NOMO-1 treated with dmso at 0.1 percent for 144 hours (cell line): ENCODE measurements around the gene LHFPL5.

Experiments
- DNase-seq: peaks from one replicate; lab custom pipeline; 2025; ENCODE audit not compliant: unreplicated experiment; lab: John Stamatoyannopoulos, UW

LHFPL5 gene

DNA sequence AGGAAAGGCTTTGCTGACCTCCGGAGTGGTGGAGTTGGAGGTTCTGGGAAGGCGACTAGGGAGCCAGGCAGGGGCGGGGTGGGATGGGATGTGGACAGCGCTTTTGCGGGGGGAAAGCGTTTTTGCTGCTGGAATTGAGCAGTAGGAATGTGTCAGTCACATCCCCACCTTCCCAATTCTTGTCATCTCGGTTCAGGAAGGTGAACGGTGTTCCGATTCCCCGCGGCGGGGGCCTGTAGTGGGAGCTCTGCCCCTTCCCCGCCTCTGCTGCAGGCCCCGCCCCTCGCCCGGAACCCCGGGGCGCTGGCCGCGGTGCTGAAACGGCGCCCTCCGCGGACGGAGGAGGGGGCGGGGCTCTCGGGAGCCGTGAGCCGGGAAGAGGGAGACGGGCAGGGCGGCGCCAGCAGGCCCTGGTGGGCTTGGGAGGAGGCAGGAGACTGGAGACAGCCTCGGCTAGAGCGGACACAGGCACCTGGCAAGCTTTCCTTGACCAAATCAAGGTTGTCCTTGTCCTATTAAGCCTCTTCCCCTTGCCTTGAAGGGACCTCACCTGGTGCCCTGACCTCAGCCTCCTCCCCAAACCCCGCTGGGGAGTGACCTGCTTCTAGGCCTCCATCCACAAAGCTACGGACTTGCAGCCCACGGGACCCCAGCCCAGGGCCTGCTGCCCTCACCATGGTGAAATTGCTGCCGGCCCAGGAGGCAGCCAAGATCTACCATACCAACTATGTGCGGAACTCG is at the start of gene LHFPL5:
LHFPL5 (plus strand) TSS at position 357 of the 741 bp plus-strand sequence; CDS start at position 676, 319 bp downstream.
- DNase-seq: no peak

DNA sequence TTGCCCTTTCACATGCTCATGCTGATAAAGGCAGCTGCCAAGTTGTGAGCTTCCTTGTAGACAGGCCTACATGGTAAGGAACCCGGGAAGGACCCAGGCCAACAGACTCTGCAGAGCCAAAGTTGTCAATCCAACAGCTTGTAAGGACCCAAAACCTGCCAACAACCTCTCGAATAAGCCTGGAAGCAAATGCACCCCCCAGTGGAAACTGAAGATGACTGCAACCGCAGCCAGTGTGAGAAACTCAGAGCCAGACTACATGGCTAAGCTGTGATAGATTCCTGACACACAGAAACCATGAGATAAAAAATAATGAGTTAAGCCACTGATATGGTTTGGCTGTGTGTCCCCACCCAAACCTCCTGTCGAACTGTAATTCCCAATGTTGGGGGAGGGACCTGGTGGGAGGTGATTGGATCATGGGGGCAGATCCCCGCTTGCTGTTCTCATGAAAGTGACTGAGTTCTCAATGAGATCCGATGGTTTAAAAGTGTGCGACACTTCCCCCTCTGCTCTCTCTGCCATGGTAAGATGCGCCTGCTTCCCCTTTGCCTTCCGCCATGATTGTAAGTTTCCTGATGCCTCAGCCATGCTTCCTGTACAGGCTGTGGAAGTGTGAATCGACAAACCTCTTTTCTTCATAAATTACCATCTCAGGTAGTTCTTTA is 47.6 kb upstream of the LHFPL5 start:
- no peak for DNase-seq

DNA sequence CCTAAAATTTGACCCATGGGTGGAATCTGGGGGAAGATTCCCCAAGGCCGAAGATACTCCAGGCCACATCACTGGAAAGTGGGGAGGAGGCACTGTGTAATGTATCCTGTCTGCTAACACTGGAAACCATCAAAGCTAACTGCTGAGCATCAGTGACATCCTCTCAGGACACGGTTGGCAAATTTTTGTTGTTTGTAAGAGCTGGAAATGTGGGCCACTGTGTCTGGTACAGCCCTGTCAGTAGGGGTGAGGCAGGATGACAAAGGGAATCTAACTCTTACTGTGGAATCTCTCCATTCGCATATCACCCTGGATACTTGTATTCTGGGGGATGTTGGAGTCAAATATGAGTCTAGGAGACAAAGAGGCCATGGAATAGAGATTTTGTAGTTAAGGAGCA is 45.7 kb upstream of the LHFPL5 start:
- no peak for DNase-seq

DNA sequence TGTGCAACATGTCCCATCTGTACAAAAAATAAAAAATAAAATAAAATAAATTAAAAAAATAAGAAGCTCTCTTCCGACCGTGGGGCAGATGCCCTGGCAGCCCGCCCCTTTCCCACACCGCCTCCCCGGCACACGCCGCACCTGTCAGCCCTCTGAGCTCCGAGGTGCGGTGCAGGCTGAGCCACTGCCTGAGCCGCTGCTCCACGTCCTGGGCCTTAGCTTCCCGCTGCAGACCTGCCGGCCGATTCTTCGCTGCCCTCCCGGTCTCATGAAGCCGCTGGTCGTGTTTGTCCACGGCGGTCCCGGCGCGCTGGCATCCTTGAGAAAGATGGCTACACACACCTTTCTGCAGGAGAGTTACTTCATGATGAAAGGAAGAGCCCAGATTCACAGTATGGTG is 39.4 kb upstream of the LHFPL5 start:
- no peak for DNase-seq

DNA sequence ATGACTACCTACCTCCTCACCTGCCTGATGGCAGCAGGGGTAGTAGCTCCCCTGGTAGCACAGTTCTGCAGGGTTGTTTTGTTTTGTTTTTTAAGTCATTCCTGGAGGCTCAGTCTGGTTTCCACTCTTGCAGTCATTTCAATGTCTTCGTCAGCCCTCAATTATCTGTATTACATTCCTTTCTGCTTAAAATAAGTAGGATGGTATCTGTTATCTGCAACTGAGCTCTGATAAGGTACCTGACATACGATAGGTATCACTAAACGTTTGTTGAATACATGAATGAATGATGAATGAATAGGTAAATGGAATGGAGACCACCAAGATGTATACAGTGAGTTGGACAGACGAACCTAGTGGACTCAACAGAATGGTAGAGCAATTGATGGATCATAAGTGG is 35.9 kb upstream of the LHFPL5 start:
- no peak for DNase-seq

DNA sequence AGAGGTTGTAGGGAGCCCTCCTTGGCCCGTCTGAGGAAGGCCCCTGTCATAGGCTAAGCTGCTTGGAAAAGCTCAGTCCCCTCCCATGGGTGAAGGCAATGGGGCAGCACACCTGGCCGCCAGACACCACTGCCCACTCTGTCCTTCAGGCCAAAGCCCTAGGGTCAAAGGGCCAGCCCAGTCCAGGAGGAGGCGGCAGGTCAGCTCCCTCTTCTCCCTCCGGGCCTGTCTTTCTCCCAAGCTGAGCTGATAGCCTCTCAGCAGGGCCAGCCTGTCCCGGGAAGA is 33.9 kb upstream of the LHFPL5 start:
- no peak for DNase-seq

DNA sequence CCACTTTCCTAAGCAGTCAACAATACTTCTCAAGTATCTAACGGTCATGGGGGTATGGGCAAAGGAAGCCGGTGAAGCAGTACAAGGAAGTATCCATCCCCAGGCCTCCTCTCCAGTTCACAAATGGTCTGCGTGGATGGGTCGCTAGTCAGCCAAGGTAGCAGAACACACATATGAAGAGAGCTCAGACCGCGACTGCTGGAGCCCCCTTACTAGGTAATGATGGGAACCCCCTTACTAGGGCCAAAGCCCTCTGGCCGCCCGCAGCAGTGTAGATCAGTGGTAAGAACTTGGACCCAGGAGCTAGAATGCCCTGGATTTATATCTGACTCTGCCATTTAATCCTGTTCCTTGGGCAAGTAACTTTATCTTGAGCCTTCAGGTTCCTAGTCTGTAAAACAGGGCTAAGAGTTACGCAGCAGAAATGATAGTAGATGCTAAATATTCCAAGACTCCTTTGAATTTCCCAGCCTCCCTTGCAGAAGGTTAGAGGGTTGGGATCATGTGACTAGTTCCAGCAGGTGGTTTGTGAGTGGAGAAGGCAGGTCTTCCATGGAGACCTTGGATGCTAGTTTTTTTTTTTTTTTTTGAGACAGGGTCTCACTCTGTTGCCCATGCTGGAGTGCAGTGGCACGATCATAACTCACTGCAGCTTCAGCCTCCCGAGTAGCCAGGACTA is 30.9 kb upstream of the LHFPL5 start:
- DNase-seq: no peak

DNA sequence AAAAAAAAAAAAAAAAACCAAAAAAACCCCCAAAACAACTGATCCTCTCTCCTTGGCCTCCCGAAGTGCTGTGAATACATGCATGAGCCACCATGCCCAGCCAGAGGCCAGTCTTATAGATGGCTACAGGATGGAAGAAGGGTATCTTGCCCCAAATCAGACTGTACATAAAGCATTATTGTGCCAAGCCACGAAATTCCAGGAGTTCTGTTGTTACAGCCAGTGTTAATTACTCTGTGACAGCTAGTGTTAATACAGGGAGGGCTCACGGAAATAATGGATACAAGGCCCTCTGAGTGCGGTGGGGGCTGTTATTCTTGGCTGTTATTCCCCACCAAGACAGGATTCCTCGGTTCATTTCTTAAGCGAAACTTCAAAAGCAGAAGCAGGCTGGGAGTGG is 30.1 kb upstream of the LHFPL5 start:
- no peak for DNase-seq

DNA sequence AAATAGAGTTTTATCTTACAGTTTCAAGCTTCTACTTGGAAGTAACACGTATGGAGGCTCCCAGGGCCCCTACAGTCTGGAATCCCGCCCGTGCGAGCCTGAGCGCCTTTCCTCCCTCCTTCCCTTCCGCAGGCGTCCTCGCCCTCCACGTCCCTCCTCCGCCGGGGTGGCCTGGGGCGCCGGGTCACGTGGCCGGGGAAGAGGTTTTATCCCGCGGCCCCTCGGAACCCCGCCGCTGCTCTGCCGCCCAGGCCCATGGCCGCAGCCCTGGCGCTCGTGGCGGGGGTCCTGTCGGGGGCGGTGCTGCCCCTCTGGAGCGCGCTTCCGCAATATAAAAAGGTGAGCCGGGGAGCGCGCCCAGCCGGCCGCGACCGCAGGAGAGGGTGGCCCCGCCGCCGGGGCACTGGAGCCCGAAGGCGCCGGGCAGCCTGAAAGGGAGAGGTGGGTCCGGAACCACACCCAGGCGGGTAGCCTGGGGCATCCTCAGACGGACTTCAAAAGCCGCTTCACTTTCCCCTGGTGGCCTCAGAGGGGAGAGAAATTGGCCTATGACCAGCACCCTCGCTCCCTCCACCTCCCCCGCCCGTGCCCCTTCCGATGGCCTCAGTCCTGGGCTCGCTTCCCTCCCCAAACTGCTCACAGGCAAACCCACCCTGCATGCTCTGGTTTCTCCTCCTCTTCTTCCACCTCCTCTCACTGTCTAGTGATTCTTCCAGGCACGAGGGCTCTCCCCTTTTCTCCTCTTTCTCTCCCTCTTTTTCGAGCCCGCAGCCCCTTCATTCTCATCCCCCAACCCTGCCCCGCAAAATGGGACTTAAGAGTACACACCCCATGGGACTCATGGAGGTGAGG is 28.6 kb upstream of the LHFPL5 start, which contains the start of gene CLPSL2:
CLPSL2 (plus strand) TSS at position 235 of the 852 bp plus-strand sequence; CDS start at position 256, 21 bp downstream.
- peak; percentile 7 for DNase-seq

DNA sequence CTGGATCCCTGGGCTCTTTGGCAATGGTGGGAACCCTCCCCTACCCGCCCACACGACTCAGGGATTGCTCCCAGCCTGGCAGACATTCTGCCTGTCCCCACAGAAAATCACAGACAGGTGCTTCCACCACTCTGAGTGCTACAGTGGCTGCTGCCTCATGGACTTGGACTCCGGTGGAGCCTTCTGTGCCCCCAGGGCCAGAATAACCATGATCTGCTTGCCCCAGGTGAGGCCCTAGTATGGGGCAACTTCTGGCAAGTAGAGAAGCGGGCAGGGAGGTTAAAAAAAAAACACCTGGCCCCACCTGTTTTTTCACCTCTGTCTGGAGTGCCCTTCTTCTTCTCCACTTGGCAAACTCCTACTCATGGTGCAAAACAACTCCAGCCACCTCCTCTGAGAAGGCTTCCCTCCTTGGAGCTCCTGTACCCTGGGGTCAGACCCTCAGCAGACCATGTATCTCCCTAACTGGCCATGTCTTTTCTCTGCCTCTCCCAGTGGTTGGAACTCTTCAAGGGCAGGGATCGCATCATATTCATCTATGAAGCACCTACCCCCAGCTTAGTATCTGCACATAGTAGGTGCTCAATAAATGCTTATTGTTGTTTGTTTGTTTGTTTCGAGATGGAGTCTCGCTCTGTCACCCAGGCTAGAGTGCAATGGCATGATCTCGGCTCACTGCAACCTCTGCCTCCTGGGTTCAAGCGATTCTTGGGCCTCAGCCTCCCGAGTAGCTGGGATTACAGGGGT is 27.6 kb upstream of the LHFPL5 start:
- DNase-seq: no peak

DNA sequence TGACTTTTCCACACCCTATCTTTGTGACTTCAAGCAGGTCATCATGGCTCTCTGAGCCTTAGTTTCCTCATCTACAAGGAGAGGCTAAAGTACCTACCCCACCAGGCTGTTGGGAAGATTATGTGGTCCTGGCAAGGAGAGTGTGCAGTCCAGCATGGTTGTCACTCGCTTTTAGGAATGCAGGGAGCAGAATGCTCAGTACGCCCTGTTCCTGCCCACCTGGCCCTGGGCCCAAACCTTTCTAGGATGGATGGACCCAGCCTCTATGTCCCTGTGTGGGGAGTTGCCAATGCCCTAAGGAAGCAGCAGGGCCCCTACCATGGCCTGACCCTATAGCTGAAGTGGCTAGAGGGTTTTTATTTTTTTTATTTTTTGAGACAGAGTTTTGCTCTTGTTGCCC is 26.7 kb upstream of the LHFPL5 start:
- no peak for DNase-seq

DNA sequence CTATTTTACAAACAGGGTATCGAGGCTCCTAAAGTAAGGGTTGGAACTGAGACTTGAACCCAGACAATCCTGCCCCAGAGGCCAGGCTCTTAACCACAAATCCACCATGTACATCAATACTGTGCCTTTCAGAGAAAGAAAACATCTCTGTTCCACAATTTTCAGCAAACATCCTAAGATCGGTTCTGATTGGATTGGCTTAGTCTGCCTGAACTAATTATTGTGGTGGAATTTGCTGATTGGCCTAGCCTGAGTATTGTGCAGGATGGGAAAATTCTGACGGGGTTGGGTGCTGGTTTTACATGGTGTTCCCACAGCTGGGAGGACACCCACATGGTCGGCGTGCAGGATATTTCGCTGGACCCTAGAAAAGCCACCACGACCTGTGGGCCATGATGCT is 24.4 kb upstream of the LHFPL5 start, which contains the start of gene CLPSL1:
CLPSL1 (plus strand) TSS at position 301 of the 400 bp plus-strand sequence; CDS start at position 393, 92 bp downstream.
- DNase-seq: no peak

DNA sequence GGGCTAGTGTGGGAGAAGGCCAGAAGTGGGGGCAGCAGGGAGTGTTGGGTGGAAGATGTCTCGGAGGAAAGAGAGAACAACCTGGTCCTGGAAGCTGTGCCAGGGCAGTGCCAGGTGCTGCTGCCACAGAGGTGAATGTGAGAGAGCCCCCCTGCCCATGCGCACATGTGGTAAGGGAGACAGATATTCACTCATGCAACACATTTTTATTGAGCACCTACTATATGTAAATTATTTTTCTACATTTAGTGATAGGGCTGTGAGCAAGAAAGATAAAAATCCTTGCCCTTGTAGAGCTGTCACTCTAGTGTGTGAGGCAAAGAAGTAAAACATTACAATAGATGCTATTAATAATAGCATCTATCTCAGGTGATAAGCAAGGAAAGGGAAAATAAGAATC is 23.9 kb upstream of the LHFPL5 start:
- no peak for DNase-seq

DNA sequence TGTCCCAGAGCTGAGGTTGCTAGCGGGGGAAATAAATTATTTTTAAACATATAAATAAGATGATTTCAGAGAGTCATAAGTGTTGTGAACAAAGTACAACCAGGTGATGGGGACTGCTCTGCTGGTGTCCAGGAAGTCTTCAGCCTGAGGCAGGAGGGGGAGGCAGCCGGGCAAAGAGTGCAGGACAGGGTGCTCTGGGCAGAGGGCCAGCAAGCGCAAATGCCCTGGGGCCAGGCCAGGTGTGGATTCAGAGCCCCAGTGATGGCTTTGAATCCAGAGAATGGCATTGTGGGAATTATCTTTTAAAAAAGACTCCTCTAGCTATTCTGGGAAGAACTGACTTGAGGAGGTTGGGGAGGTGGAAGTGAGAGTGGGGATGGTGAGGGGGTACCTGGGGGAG is 22.7 kb upstream of the LHFPL5 start:
- DNase-seq: no peak

DNA sequence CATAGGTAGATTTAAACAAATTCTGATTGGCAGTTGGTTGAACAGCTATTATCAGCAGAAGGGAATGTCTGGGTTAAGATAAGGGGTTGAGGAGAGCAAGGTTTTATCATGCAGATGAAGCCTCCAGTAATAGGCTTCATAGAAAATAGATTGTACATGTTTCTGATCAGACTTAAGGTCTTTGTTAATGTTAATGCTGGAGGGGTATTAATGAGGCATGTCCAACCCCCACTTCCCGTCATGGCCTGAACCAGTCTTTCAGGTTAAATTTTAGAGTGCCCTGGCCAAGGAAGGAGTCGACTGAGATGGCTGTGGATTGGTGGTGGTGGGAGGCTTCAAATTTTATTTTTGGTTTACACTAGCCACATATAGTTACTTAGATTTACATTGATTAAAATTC is 21.0 kb upstream of the LHFPL5 start:
- no peak for DNase-seq

DNA sequence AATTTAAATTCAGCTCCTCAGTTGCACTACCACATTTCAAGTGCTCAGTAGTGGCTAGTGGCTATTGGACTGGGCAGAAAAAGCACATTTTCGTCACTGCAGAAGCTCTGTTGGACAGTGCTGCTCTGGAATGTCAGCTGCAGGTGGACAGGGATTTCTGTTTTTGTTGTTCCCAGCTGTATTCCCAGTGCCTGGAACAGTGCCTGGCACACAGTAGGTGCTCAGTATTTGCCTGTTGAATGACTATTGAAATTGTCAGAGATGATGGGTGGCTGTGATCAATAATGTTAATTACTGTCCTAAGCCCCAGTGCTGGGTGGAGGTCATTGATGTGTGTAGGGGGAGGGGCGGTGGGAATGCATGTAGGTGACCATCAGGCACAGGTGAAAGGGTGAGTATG is 18.9 kb upstream of the LHFPL5 start:
- no peak for DNase-seq

DNA sequence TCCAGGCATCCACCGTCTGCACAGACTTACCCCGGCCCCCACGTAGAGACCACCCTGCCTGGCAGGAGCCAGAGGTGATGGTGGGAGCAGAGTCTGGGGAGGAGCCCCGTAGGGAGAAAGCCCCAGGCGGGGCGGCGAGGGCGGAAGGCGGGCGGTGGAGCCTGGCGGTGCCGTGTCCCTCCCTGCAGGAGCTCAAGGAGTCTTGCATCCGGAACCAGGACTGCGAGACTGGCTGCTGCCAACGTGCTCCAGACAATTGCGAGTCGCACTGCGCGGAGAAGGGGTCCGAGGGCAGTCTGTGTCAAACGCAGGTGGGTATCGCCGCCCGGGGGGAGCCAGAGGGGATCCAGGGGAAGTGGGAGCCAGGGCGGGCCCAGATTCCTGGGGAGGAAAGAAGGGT is 18.3 kb upstream of the LHFPL5 start:
- no peak for DNase-seq

DNA sequence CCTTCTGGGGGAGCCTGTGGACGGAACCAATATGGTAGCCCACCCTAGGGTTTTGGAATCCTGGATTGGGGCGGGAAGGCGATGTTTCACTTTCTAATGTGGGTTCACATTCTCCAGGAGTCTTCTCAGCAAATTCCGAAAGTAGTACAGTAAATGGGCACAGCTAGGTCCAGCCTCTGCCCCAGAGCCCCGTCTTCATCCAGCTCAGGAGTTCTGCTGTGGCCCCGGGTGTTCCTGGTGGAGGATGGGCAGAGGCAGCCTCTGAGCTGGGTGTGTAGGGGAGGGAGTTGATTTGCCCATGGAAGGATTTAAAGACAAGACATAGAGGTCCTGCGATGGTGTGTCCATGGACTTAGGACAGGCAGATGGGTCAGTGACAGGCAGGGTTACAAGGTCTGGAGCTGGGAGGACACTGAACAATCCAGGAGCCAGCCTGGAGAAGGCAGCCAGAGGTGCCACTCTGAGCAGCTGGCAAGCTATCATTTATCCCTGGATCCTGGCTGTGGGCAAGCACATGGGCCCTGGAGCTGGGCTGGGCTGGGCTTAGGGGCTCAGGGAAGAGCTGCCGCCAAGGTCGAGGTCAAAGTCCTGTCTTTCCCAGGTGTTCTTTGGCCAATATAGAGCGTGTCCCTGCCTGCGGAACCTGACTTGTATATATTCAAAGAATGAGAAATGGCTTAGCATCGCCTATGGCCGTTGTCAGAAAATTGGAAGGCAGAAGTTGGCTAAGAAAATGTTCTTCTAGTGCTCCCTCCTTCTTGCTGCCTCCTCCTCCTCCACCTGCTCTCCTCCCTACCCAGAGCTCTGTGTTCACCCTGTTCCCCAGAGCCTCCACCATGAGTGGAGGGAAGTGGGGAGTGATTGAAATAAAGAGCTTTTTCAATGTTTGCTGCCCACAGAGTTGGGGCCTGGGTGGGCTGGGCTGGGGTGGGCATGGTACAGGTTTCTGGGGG is 17.6 kb upstream of the LHFPL5 start:
- no peak for DNase-seq

DNA sequence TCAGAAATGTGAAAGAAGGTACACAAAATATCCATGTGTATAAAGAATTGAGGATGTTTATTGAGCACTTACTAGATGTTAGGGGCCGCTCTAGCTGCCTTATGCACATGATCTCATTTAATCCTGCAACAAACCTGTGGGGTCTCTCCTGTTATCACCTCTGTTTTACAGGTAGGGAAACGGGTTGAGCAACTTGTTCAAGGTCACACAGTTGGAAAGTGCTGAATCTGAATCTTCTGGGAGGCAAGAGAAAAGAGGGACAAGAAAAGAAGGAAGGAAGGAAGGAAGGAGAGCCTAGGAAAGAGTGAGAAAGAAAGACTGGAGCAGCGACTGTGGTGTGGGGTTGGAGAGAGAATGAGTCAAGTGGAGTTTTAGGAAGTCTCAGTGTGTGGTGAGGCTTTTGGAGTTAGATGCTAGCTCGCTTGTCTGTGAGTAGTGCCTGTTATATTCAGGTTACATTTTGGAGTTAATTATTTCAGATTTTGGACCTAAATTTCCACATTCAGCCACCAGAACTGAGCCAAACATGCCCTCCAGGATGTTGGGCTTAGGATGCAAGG is 16.6 kb upstream of the LHFPL5 start:
- DNase-seq: no peak
